Uterus (tissue), 4 donors: ENCODE data around the gene TBC1D1. TPM values are rescaled to one million over a fixed set of nuclear protein-coding genes. Genes with fewer than 3 reads are reported as not detected.

ENCODE experiments used
- DNase-seq, 2 donors: peaks; one replicate each; pipeline ENCODE4 v3.0.0-alpha.2; 2019 to 2020
- H3K27ac ChIP-seq, 2 donors: fragments of 200-600 bp; sonication (generic); 1 replicate in 1 of 2; 2 replicates in 1 of 2; pipeline ENCODE4 v1.5.1; 2016 to 2018
- H3K27me3 ChIP-seq, 2 donors: fragments of 200-600 bp; sonication (generic); one replicate each; pipeline ENCODE4 v1.5.1; 2018 to 2019; ENCODE audit warnings: control low read depth in 1 of 2
- H3K36me3 ChIP-seq, 2 donors: fragments of 200-600 bp; sonication (generic); one replicate each; pipeline ENCODE4 v1.5.1; 2019; ENCODE audit warnings: control low read depth in 1 of 2
- H3K4me1 ChIP-seq, 2 donors: fragments of 200-600 bp; sonication (generic); one replicate each; pipeline ENCODE4 v1.5.1; 2018 to 2019; ENCODE audit warnings: control low read depth in 1 of 2
- H3K4me3 ChIP-seq, 2 donors: fragments of 200-600 bp; sonication (generic); 1 replicate in 1 of 2; 2 replicates in 1 of 2; pipeline ENCODE4 v1.5.1; 2018 to 2019; ENCODE audit warnings: mild to moderate bottlenecking in 1 of 2
- H3K9me3 ChIP-seq, 2 donors: fragments of 200-600 bp; sonication (generic); one replicate each; pipeline ENCODE4 v1.5.1; 2019; ENCODE audit warnings: control low read depth in 1 of 2
- POLR2A ChIP-seq, 2 donors: fragments of 450-650 bp; IDR thresholded peaks; one replicate each; pipeline ENCODE4 v1.6.1; 2016; ENCODE audit warnings: antibody characterized with exemption in 2 of 2, mild to moderate bottlenecking in 1 of 2, moderate library complexity in 1 of 2
- intact Hi-C: fragments of 100-400 bp; cut with DNase I; formaldehyde crosslinking; loops from one replicate; pipeline ENCODE4 v1.15.1; 2023; ENCODE audit warnings: low total_unique reads
- total RNA-seq, 4 donors: library from RNA; depleted of rRNA in 3 of 4; stranded (reverse); fragments of >200 nt in 3 of 4; gene quantifications; one replicate each; pipeline versions ENCODE4 v1.1.0 to v1.2.4, GENCODE V29; 2014 to 2023
- TF ChIP-seq, protein P1 (sequence below), 4 experiments: fragments of 200-600 bp in 2 of 4; fragments of 450-650 bp in 2 of 4; sonication (generic) in 2 of 4; IDR thresholded peaks; one replicate each; pipeline ENCODE4 v1.5.1; 2016 to 2019; ENCODE audit warnings: antibody characterized with exemption in 4 of 4, mild to moderate bottlenecking in 2 of 4, moderate library complexity in 1 of 4
- donor health status: DM: yes; HTN: yes; CAD: no.

The TBC1D1 gene
- total RNA-seq, 4 donors from 2014 or later = 172 to 402 (median 236) TPM

DNA sequence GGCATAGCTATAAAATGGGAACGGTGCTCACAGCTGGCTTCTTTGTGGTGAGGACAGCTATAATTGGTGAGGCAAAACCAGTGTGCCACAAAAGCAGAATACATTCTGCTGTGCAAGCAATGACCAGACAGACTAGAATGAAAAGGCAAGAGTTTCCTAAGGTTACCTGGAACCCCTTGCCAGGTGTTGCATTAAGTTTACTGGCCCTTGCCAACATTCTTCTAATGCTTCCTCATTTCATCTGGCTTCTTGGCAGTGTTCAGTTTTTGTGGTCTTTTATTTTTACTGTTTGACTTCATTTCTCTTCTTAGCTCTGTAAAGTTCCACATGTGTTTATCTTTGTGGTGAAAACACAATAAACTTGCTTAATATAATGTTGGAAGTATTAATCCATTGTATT lies 200.8 kb downstream of the TBC1D1 start:
- Histone ChIP-seq H3K9me3 (no peaks in the 10 kb centered on the region), H3K36me3 (no peaks in the 10 kb centered on the region), H3K27me3 (no peaks in the 10 kb centered on the region), H3K27ac (no peak overlapping the region), H3K4me3 (no peak overlapping the region), H3K4me1 (peaks cover 0 to 7% of the 10 kb centered on the region in 2 donors)
- TF ChIP-seq, protein P1, sequence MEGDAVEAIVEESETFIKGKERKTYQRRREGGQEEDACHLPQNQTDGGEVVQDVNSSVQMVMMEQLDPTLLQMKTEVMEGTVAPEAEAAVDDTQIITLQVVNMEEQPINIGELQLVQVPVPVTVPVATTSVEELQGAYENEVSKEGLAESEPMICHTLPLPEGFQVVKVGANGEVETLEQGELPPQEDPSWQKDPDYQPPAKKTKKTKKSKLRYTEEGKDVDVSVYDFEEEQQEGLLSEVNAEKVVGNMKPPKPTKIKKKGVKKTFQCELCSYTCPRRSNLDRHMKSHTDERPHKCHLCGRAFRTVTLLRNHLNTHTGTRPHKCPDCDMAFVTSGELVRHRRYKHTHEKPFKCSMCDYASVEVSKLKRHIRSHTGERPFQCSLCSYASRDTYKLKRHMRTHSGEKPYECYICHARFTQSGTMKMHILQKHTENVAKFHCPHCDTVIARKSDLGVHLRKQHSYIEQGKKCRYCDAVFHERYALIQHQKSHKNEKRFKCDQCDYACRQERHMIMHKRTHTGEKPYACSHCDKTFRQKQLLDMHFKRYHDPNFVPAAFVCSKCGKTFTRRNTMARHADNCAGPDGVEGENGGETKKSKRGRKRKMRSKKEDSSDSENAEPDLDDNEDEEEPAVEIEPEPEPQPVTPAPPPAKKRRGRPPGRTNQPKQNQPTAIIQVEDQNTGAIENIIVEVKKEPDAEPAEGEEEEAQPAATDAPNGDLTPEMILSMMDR (IDR thresholded peaks at IDR 0.05) = no peak
- no peak for TF ChIP-seq POLR2A (IDR thresholded peaks at IDR 0.05)
- intact Hi-C loops = no loop called here
- no peak for DNase-seq

- H3K27ac ChIP-seq = no peak overlapping the region
- TF ChIP-seq, protein P1 (IDR thresholded peaks at IDR 0.05) = no peak
- no peak for TF ChIP-seq POLR2A (IDR thresholded peaks at IDR 0.05)
- H3K4me1 ChIP-seq = no peaks in the 10 kb centered on the region
- no peaks in the 10 kb centered on the region for H3K9me3 ChIP-seq
- H3K36me3 ChIP-seq = no peaks in the 10 kb centered on the region
- no peak for DNase-seq
- intact Hi-C loops = no loop called here
- H3K4me3 ChIP-seq = no peak overlapping the region
- H3K27me3 ChIP-seq = no peaks in the 10 kb centered on the region
These were observed 201.8 kb downstream of the TBC1D1 start for GRCh38 chr4:38092701-38093100.

GRCh38 chr4:38094419-38094818 lies 203.5 kb downstream of the TBC1D1 start:
- H3K9me3 ChIP-seq = no peaks in the 10 kb centered on the region
- intact Hi-C loops = no loop called here
- no peaks in the 10 kb centered on the region for H3K36me3 ChIP-seq
- TF ChIP-seq POLR2A (IDR thresholded peaks at IDR 0.05) = no peak
- TF ChIP-seq, protein P1 (IDR thresholded peaks at IDR 0.05) = no peak
- DNase-seq = no peak
- peaks cover 2 to 7% of the 10 kb centered on the region in 2 donors for H3K4me1 ChIP-seq
- no peak overlapping the region for H3K4me3 ChIP-seq
- no peaks in the 10 kb centered on the region for H3K27me3 ChIP-seq
- H3K27ac ChIP-seq = no peak overlapping the region

GRCh38 chr4:38095691-38096090 lies 204.8 kb downstream of the TBC1D1 start:
- H3K36me3 ChIP-seq = no peaks in the 10 kb centered on the region
- H3K27ac ChIP-seq = no peak overlapping the region
- no peaks in the 10 kb centered on the region for H3K9me3 ChIP-seq
- no peak for DNase-seq
- intact Hi-C loops = no loop called here
- TF ChIP-seq, protein P1 (IDR thresholded peaks at IDR 0.05) = no peak
- no peak for TF ChIP-seq POLR2A (IDR thresholded peaks at IDR 0.05)
- no peak overlapping the region for H3K4me3 ChIP-seq
- no peaks in the 10 kb centered on the region for H3K27me3 ChIP-seq
- H3K4me1 ChIP-seq = peaks cover 6 to 11% of the 10 kb centered on the region in 2 donors

DNA sequence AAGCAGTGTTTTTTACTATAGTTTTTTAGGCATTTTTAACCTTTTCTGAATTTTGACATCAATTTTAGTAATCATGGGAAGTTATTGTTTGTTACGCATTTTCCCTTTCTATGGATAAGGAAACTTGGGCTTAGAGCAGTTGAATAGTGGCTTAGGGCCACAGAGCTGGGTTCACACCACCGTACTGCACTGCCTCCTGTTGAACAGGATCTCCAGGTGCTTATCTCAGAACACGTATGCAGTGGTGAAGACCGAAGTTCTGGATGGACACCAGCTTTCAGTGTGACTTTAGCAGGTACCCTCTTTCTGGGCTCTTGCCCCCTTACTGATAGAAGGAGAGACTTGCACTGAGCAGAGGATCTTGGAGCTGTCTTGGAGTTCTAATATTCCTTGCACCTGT lies 206.9 kb downstream of the TBC1D1 start:
- Histone ChIP-seq H3K36me3 (no peaks in the 10 kb centered on the region), H3K9me3 (no peaks in the 10 kb centered on the region), H3K27me3 (no peaks in the 10 kb centered on the region), H3K4me3 (no peak overlapping the region), H3K4me1 (peaks cover 6 to 11% of the 10 kb centered on the region in 2 donors), H3K27ac (no peak overlapping the region)
- no peak for DNase-seq
- TF ChIP-seq, protein P1 (IDR thresholded peaks at IDR 0.05) = no peak
- TF ChIP-seq POLR2A (IDR thresholded peaks at IDR 0.05) = no peak
- intact Hi-C loops = no loop called here
